H9 (cell line): ENCODE results near the gene SPATA16. TPM values are rescaled to one million over a fixed set of nuclear protein-coding genes. Genes with fewer than 3 reads are reported as not detected.

Experiments used
- DNase-seq: peaks from one replicate; pipeline ENCODE4 v3.0.0-alpha.2; 2017
- H2AFZ ChIP-seq: one replicate; pipeline ENCODE4 v1.6.1; 2013; ENCODE audit warnings: mild to moderate bottlenecking, low read length, control low read depth, moderate library complexity
- H2AK5ac ChIP-seq: 2 replicates; pipeline ENCODE4 v1.6.1; 2013; ENCODE audit warnings: low read length, control low read depth, mixed read lengths; ENCODE audit not compliant: insufficient read length
- H2BK120ac ChIP-seq: one replicate; pipeline ENCODE4 v1.6.1; 2013; ENCODE audit warnings: low read depth, mild to moderate bottlenecking, low read length, control low read depth, inconsistent platforms; ENCODE audit not compliant: poor library complexity, severe bottlenecking
- H2BK12ac ChIP-seq: 2 replicates; pipeline ENCODE4 v1.6.1; 2013; ENCODE audit warnings: low read length, control low read depth, mixed read lengths, low read depth; ENCODE audit not compliant: insufficient read length
- H2BK15ac ChIP-seq: 2 replicates; pipeline ENCODE4 v1.6.1; 2013; ENCODE audit warnings: low read depth, low read length, control low read depth
- H2BK20ac ChIP-seq: one replicate; pipeline ENCODE4 v1.6.1; 2013; ENCODE audit warnings: low read depth, mild to moderate bottlenecking, low read length, control low read depth, inconsistent platforms; ENCODE audit not compliant: poor library complexity, severe bottlenecking
- H2BK5ac ChIP-seq: 2 replicates; pipeline ENCODE4 v1.6.1; 2013; ENCODE audit warnings: low read length, control low read depth, mixed read lengths; ENCODE audit not compliant: insufficient read length
- H3K14ac ChIP-seq: 2 replicates; pipeline ENCODE4 v1.6.1; 2013; ENCODE audit warnings: low read length, control low read depth; ENCODE audit not compliant: insufficient read depth
- H3K18ac ChIP-seq: 2 replicates; pipeline ENCODE4 v1.6.1; 2013; ENCODE audit warnings: low read depth, mild to moderate bottlenecking, mixed read lengths, low read length, control low read depth; ENCODE audit not compliant: insufficient read length
- H3K23ac ChIP-seq: 2 replicates; pipeline ENCODE4 v1.6.1; 2013; ENCODE audit warnings: low read length, control low read depth, mixed read lengths, low read depth; ENCODE audit not compliant: insufficient read length
- H3K23me2 ChIP-seq: 2 replicates; pipeline ENCODE4 v1.6.1; 2013; ENCODE audit warnings: low read depth, mild to moderate bottlenecking, mixed read lengths, low read length, control low read depth; ENCODE audit not compliant: insufficient read length, poor library complexity, severe bottlenecking
- H3K27ac ChIP-seq: 2 replicates; pipeline ENCODE4 v1.5.1; 2013; ENCODE audit warnings: low read length, control low read depth, mixed read lengths, low read depth; ENCODE audit not compliant: insufficient read length
- H3K27me3 ChIP-seq: 2 replicates; pipeline ENCODE4 v1.6.1; 2013; ENCODE audit warnings: low read length, control low read depth, inconsistent platforms; ENCODE audit not compliant: insufficient read depth
- H3K4ac ChIP-seq: 2 replicates; pipeline ENCODE4 v1.6.1; 2013; ENCODE audit warnings: low read depth, mild to moderate bottlenecking, control low read depth, inconsistent platforms, low read length, moderate library complexity
- H3K4me1 ChIP-seq: 2 replicates; pipeline ENCODE4 v1.6.1; 2013; ENCODE audit warnings: low read length, control low read depth, inconsistent platforms; ENCODE audit not compliant: insufficient read depth
- H3K4me2 ChIP-seq: 2 replicates; pipeline ENCODE4 v1.6.1; 2013; ENCODE audit warnings: low read length, control low read depth, mixed read lengths; ENCODE audit not compliant: insufficient read length, insufficient read depth
- H3K56ac ChIP-seq: 2 replicates; pipeline ENCODE4 v1.6.1; 2013; ENCODE audit warnings: low read depth, mild to moderate bottlenecking, mixed read lengths, low read length, control low read depth; ENCODE audit not compliant: insufficient read length
- H3K79me1 ChIP-seq: 2 replicates; pipeline ENCODE4 v1.6.1; 2013; ENCODE audit warnings: low read depth, mild to moderate bottlenecking, moderate library complexity, low read length, control low read depth, inconsistent platforms; ENCODE audit not compliant: insufficient read depth, poor library complexity, severe bottlenecking
- H3K79me2 ChIP-seq: 2 replicates; pipeline ENCODE4 v1.6.1; 2013; ENCODE audit warnings: low read length, control low read depth, inconsistent platforms; ENCODE audit not compliant: insufficient read depth
- H3K9ac ChIP-seq: 2 replicates; pipeline ENCODE4 v1.6.1; 2013; ENCODE audit warnings: low read length, control low read depth, mixed read lengths; ENCODE audit not compliant: insufficient read length; ENCODE audit errors: extremely low read depth
- H3K9me3 ChIP-seq: one replicate; pipeline ENCODE4 v1.6.1; 2013; ENCODE audit warnings: low read depth, low read length, inconsistent platforms; ENCODE audit not compliant: control insufficient read depth
- H3T11ph ChIP-seq: one replicate; pipeline ENCODE4 v1.6.1; 2013; ENCODE audit warnings: mild to moderate bottlenecking, low read length, control low read depth, inconsistent platforms
- H4K20me1 ChIP-seq: one replicate; pipeline ENCODE4 v1.6.1; 2013; ENCODE audit not compliant: control insufficient read depth, insufficient read length, insufficient read depth
- H4K5ac ChIP-seq: 2 replicates; pipeline ENCODE4 v1.6.1; 2013; ENCODE audit warnings: low read depth, mild to moderate bottlenecking, mixed read lengths, low read length, control low read depth; ENCODE audit not compliant: insufficient read length
- H4K8ac ChIP-seq: replicated peaks from 2 replicates; pipeline ENCODE4 v1.6.1; 2013; ENCODE audit warnings: low read length, control low read depth, mixed read lengths, low read depth; ENCODE audit not compliant: insufficient read length
- H4K91ac ChIP-seq: 2 replicates; pipeline ENCODE4 v1.6.1; 2013; ENCODE audit warnings: low read depth, mild to moderate bottlenecking, moderate library complexity, mixed read lengths, low read length, control low read depth; ENCODE audit not compliant: insufficient read length
- H3K27ac Mint-ChIP-seq, 3 experiments: 2 replicates in 2 of 3; 3 replicates in 1 of 3; pipeline ENCODE4 v1.8.0; 2020 to 2021; ENCODE audit warnings: mixed read lengths in 3 of 3, mild to moderate bottlenecking in 1 of 3, moderate library complexity in 1 of 3
- H3K27me3 Mint-ChIP-seq: 2 replicates; pipeline ENCODE4 v1.8.0; 2021; ENCODE audit warnings: low read depth, mild to moderate bottlenecking, moderate library complexity, mixed read lengths
- H3K36me3 Mint-ChIP-seq, 3 experiments: 2 replicates in 2 of 3; 3 replicates in 1 of 3; pipeline ENCODE4 v1.8.0; 2020 to 2021; ENCODE audit warnings: low read depth in 3 of 3, mixed read lengths in 3 of 3; ENCODE audit not compliant: insufficient read depth in 1 of 3
- H3K4me1 Mint-ChIP-seq, 2 experiments: 2 replicates each; pipeline ENCODE4 v1.8.0; 2020; ENCODE audit warnings: mixed read lengths in 2 of 2
- H3K4me3 Mint-ChIP-seq, 2 experiments: 2 replicates in 1 of 2; 3 replicates in 1 of 2; pipeline ENCODE4 v1.8.0; 2020 to 2021; ENCODE audit warnings: mild to moderate bottlenecking in 2 of 2, mixed read lengths in 2 of 2, moderate library complexity in 1 of 2
- H3K9me3 Mint-ChIP-seq, 2 experiments: 2 replicates in 1 of 2; 3 replicates in 1 of 2; pipeline ENCODE4 v1.8.0; 2020; ENCODE audit warnings: mild to moderate bottlenecking in 2 of 2, mixed read lengths in 2 of 2, moderate library complexity in 1 of 2
- CTCF ChIP-seq: fragments of 200-600 bp; sonication (generic); conservative IDR thresholded peaks from 3 replicates; pipeline ENCODE4 v1.8.0; 2021; ENCODE audit warnings: antibody characterized with exemption, mild to moderate bottlenecking
- WGBS: extraction: QIAGEN DNeasy Blood & Tissue Kit; methylation state at CpG from one replicate; pipeline ENCODE4 v1.1.7; 2013; ENCODE audit warnings: missing lambda C conversion rate, low lambda C conversion rate, mixed read lengths; ENCODE audit not compliant: insufficient read length; ENCODE audit errors: extremely low coverage; 5-methylcytosine and 5-hydroxymethylcytosine counted together
- total RNA-seq: library from RNA; stranded (reverse); gene quantifications from 2 replicates; pipeline ENCODE4 v1.2.1, GENCODE V29; 2021

SPATA16 gene
- total RNA-seq, 1 experiment from 2014 or later: not detected

- Histone ChIP-seq H3K79me1 (no peaks in the 10 kb centered on the region), H2BK15ac (no peak overlapping the region), H3K27ac (no peak overlapping the region), H3K27me3 (no peaks in the 10 kb centered on the region), H3K56ac (no peak overlapping the region), H3K4me1 (no peaks in the 10 kb centered on the region; the same call in 1 of the 2 replicates), H3K79me2 (no peaks in the 10 kb centered on the region), H2BK20ac (no peak overlapping the region), H4K8ac (no peak overlapping the region), H3K18ac (no peak overlapping the region), H2AK5ac (no peak overlapping the region), H2AFZ (no peak overlapping the region), H2BK120ac (no peak overlapping the region), H3K4ac (no peak overlapping the region), H4K91ac (no peak overlapping the region), H4K20me1 (no peaks in the 10 kb centered on the region), H3K4me2 (no peak overlapping the region), H2BK5ac (no peak overlapping the region), H3K9ac (no peak overlapping the region), H3K23ac (no peak overlapping the region), H4K5ac (no peak overlapping the region), H3T11ph (no peak overlapping the region), H3K14ac (no peak overlapping the region), H2BK12ac (no peak overlapping the region), H3K9me3 (no peaks in the 10 kb centered on the region), H3K23me2 (no peaks in the 10 kb centered on the region)
- no peak for DNase-seq
- Mint-ChIP-seq H3K4me1 (peaks cover 32 to 33% of the 10 kb centered on the region in 2 experiments), H3K36me3 (no peaks in the 10 kb centered on the region; a peak in 1 of 7 replicates), H3K27ac (no peak overlapping the region; a peak in 1 of 7 replicates), H3K9me3 (no peaks in the 10 kb centered on the region), H3K27me3 (no peaks in the 10 kb centered on the region), H3K4me3 (no peak overlapping the region)
- no CpG with 5 or more reads among the region's 3 CpGs for WGBS
- TF ChIP-seq CTCF: no peak
These were observed 149.5 kb downstream of the SPATA16 start for GRCh38 chr3:172991424-172991996.
